Mesendoderm (in vitro differentiated cells): ENCODE data around the gene EOLA2.
"Not testable (repeated sequence)": the region's sequence is repeated elsewhere in the genome, so short reads cannot be mapped to it uniquely, and the experiment has no call there.

Experiments
- DNase-seq: peaks from one replicate; pipeline ENCODE4 v3.0.0; 2013
- H2AK5ac ChIP-seq: 2 replicates; pipeline ENCODE4 v1.6.1; 2013; ENCODE audit warnings: low read length, inconsistent platforms
- H2BK120ac ChIP-seq: 2 replicates; pipeline ENCODE4 v1.6.1; 2013; ENCODE audit warnings: low read depth, mild to moderate bottlenecking, low read length, moderate library complexity, mixed read lengths
- H2BK15ac ChIP-seq: replicated peaks from 2 replicates; pipeline ENCODE4 v1.6.1; 2013; ENCODE audit warnings: low read depth, mild to moderate bottlenecking, moderate library complexity
- H2BK5ac ChIP-seq: 2 replicates; pipeline ENCODE4 v1.6.1; 2013; ENCODE audit warnings: low read length, inconsistent platforms
- H3K18ac ChIP-seq: 2 replicates; pipeline ENCODE4 v1.6.1; 2013; ENCODE audit warnings: mild to moderate bottlenecking, low read length, mixed read lengths
- H3K23ac ChIP-seq: one replicate; pipeline ENCODE4 v1.6.1; 2013; ENCODE audit warnings: low read length
- H3K27ac ChIP-seq: 2 replicates; pipeline ENCODE4 v1.5.1; 2013; ENCODE audit warnings: low read depth, mild to moderate bottlenecking, inconsistent platforms, low read length, moderate library complexity
- H3K27me3 ChIP-seq: 2 replicates; pipeline ENCODE4 v1.6.1; 2013; ENCODE audit warnings: low read length, control low read depth, mild to moderate bottlenecking, inconsistent platforms; ENCODE audit not compliant: insufficient read depth, poor library complexity
- H3K36me3 ChIP-seq: 2 replicates; pipeline ENCODE4 v1.6.1; 2013; ENCODE audit warnings: low read length, inconsistent platforms; ENCODE audit not compliant: control insufficient read depth, insufficient read depth
- H3K4ac ChIP-seq: one replicate; pipeline ENCODE4 v1.6.1; 2013; ENCODE audit warnings: low read depth, mild to moderate bottlenecking, low read length, moderate library complexity
- H3K4me1 ChIP-seq: 2 replicates; pipeline ENCODE4 v1.6.1; 2013; ENCODE audit warnings: low read depth, low read length, inconsistent platforms; ENCODE audit not compliant: control insufficient read depth
- H3K4me2 ChIP-seq: 2 replicates; pipeline ENCODE4 v1.6.1; 2013; ENCODE audit warnings: low read length
- H3K4me3 ChIP-seq: 2 replicates; pipeline ENCODE4 v1.5.1; 2013; ENCODE audit warnings: mild to moderate bottlenecking, low read length
- H3K56ac ChIP-seq: one replicate; pipeline ENCODE4 v1.6.1; 2013; ENCODE audit warnings: low read length
- H3K79me1 ChIP-seq: 2 replicates; pipeline ENCODE4 v1.6.1; 2013; ENCODE audit warnings: low read length, inconsistent platforms
- H3K79me2 ChIP-seq: 2 replicates; pipeline ENCODE4 v1.6.1; 2013; ENCODE audit warnings: mild to moderate bottlenecking, low read length; ENCODE audit not compliant: control insufficient read depth, insufficient read depth
- H3K9ac ChIP-seq: 2 replicates; pipeline ENCODE4 v1.6.1; 2013; ENCODE audit warnings: low read length, inconsistent platforms
- H4K5ac ChIP-seq: one replicate; pipeline ENCODE4 v1.6.1; 2013; ENCODE audit warnings: low read length
- H4K8ac ChIP-seq: one replicate; pipeline ENCODE4 v1.6.1; 2013; ENCODE audit warnings: low read depth, mild to moderate bottlenecking, control low read depth, low read length, moderate library complexity
- WGBS: extraction: QIAGEN DNeasy Blood & Tissue Kit; methylation state at CpG from one replicate; pipeline ENCODE4 v1.1.7; 2013; ENCODE audit warnings: low lambda C conversion rate, missing lambda C conversion rate; ENCODE audit not compliant: insufficient coverage; ENCODE audit errors: extremely low coverage; 5-methylcytosine and 5-hydroxymethylcytosine counted together

Gene EOLA2

GRCh38 chrX:149898554-149898953 lies 39.7 kb downstream of the EOLA2 start:
- H3K79me2 ChIP-seq: no peaks in the 10 kb centered on the region
- H3K79me1 ChIP-seq: no peaks in the 10 kb centered on the region
- no peak overlapping the region for H3K4me3 ChIP-seq
- H3K18ac ChIP-seq: no peak overlapping the region
- H3K27me3 ChIP-seq: no peaks in the 10 kb centered on the region
- H3K56ac ChIP-seq: no peak overlapping the region
- no peak overlapping the region for H4K5ac ChIP-seq
- no peak for DNase-seq
- H2BK5ac ChIP-seq: no peak overlapping the region
- H2BK120ac ChIP-seq: no peak overlapping the region
- no peak overlapping the region for H2AK5ac ChIP-seq
- no peak overlapping the region for H3K27ac ChIP-seq
- WGBS: 100% methylated on average over 1 of the region's 1 CpG
- H3K4me2 ChIP-seq: no peak overlapping the region
- no peak overlapping the region for H3K23ac ChIP-seq
- H4K8ac ChIP-seq: no peak overlapping the region
- no peaks in the 10 kb centered on the region for H3K36me3 ChIP-seq
- no peaks in the 10 kb centered on the region for H3K4me1 ChIP-seq
- H3K4ac ChIP-seq: no peak overlapping the region
- H3K9ac ChIP-seq: no peak overlapping the region
- no peak overlapping the region for H2BK15ac ChIP-seq

GRCh38 chrX:149890828-149891227 lies 47.5 kb downstream of the EOLA2 start:
- not testable (repeated sequence) for H2BK120ac ChIP-seq, H3K27me3 ChIP-seq, H3K4me2 ChIP-seq, H3K18ac ChIP-seq, H4K8ac ChIP-seq, H2BK15ac ChIP-seq, H3K56ac ChIP-seq, H3K79me1 ChIP-seq, H3K36me3 ChIP-seq, H3K79me2 ChIP-seq, H2BK5ac ChIP-seq, H3K4me3 ChIP-seq, DNase-seq, H2AK5ac ChIP-seq, H3K23ac ChIP-seq, H3K4me1 ChIP-seq, H4K5ac ChIP-seq, H3K9ac ChIP-seq, H3K4ac ChIP-seq, H3K27ac ChIP-seq
- WGBS: no CpG with 5 or more reads among the region's 2 CpGs
